ENCODE data around the gene ARHGAP45.

Gene ARHGAP45

GRCh38 chr19:1085676-1086442, 18.9 kb downstream of the ARHGAP45 start:
- DNase-seq (ENCODE audit: low read depth in 2 of 2), result no peak

- no peak for DNase-seq (ENCODE audit: low read depth in 2 of 2)
These were observed 19.6 kb downstream of the ARHGAP45 start for GRCh38 chr19:1086613-1087012.

- DNase-seq (ENCODE audit: low read depth in 2 of 2), result no peak
These were observed 20.9 kb downstream of the ARHGAP45 start for GRCh38 chr19:1087813-1088415.

- no peak for DNase-seq (ENCODE audit: low read depth in 2 of 2)
These were observed 21.5 kb downstream of the ARHGAP45 start for GRCh38 chr19:1088416-1089010.

GRCh38 chr19:1089126-1089771, 22.3 kb downstream of the ARHGAP45 start:
- no peak for DNase-seq (ENCODE audit: low read depth in 2 of 2)

GRCh38 chr19:1089891-1090290, 22.9 kb downstream of the ARHGAP45 start:
- DNase-seq (ENCODE audit: low read depth in 2 of 2), result no peak

GRCh38 chr19:1090731-1091543, 24.0 kb downstream of the ARHGAP45 start:
- DNase-seq (ENCODE audit: low read depth in 2 of 2), result no peak

- DNase-seq (ENCODE audit: low read depth in 2 of 2), result no peak
These were observed 24.7 kb downstream of the ARHGAP45 start for GRCh38 chr19:1091544-1092175.

- DNase-seq (ENCODE audit: low read depth in 2 of 2), result no peak
These were observed 26.4 kb downstream of the ARHGAP45 start for GRCh38 chr19:1093330-1093729.

GRCh38 chr19:1093811-1094553, 27.0 kb downstream of the ARHGAP45 start:
- DNase-seq (ENCODE audit: low read depth in 2 of 2), result no peak

GRCh38 chr19:1094655-1094977, 27.6 kb downstream of the ARHGAP45 start:
- no peak for DNase-seq (ENCODE audit: low read depth in 2 of 2)

- DNase-seq (ENCODE audit: low read depth in 2 of 2), result peak; percentile 98 to 99
These were observed 28.2 kb downstream of the ARHGAP45 start, which contains the start of gene POLR2E for GRCh38 chr19:1094978-1095701. TSS of gene POLR2E (minus strand) at chr19:1095375. CDS start at chr19:1095315, 60 bp downstream.

GRCh38 chr19:1097810-1098176, 30.8 kb downstream of the ARHGAP45 start:
- DNase-seq (ENCODE audit: low read depth in 2 of 2), result no peak

GRCh38 chr19:1098177-1099051, 31.4 kb downstream of the ARHGAP45 start:
- no peak for DNase-seq (ENCODE audit: low read depth in 2 of 2)

- no peak for DNase-seq (ENCODE audit: low read depth in 2 of 2)
These were observed 34.4 kb downstream of the ARHGAP45 start for GRCh38 chr19:1101337-1101698.

GRCh38 chr19:1102407-1103131, 35.6 kb downstream of the ARHGAP45 start:
- DNase-seq (ENCODE audit: low read depth in 2 of 2), result no peak

GRCh38 chr19:1103132-1103707, 36.3 kb downstream of the ARHGAP45 start:
- DNase-seq (ENCODE audit: low read depth in 2 of 2), result no peak
